H9 (cell line): ENCODE measurements around the gene NEK11. TPM values are rescaled to one million over a fixed set of nuclear protein-coding genes. Genes with fewer than 3 reads are reported as not detected.

Experiments
- DNase-seq: peaks from one replicate; pipeline ENCODE4 v3.0.0-alpha.2; 2017
- H2AFZ ChIP-seq: one replicate; pipeline ENCODE4 v1.6.1; 2013; ENCODE audit warnings: mild to moderate bottlenecking, low read length, control low read depth, moderate library complexity
- H2AK5ac ChIP-seq: 2 replicates; pipeline ENCODE4 v1.6.1; 2013; ENCODE audit warnings: low read length, control low read depth, mixed read lengths; ENCODE audit not compliant: insufficient read length
- H2BK120ac ChIP-seq: one replicate; pipeline ENCODE4 v1.6.1; 2013; ENCODE audit warnings: low read depth, mild to moderate bottlenecking, low read length, control low read depth, inconsistent platforms; ENCODE audit not compliant: poor library complexity, severe bottlenecking
- H2BK12ac ChIP-seq: 2 replicates; pipeline ENCODE4 v1.6.1; 2013; ENCODE audit warnings: low read length, control low read depth, mixed read lengths, low read depth; ENCODE audit not compliant: insufficient read length
- H2BK15ac ChIP-seq: 2 replicates; pipeline ENCODE4 v1.6.1; 2013; ENCODE audit warnings: low read depth, low read length, control low read depth
- H2BK20ac ChIP-seq: one replicate; pipeline ENCODE4 v1.6.1; 2013; ENCODE audit warnings: low read depth, mild to moderate bottlenecking, low read length, control low read depth, inconsistent platforms; ENCODE audit not compliant: poor library complexity, severe bottlenecking
- H2BK5ac ChIP-seq: 2 replicates; pipeline ENCODE4 v1.6.1; 2013; ENCODE audit warnings: low read length, control low read depth, mixed read lengths; ENCODE audit not compliant: insufficient read length
- H3K14ac ChIP-seq: 2 replicates; pipeline ENCODE4 v1.6.1; 2013; ENCODE audit warnings: low read length, control low read depth; ENCODE audit not compliant: insufficient read depth
- H3K18ac ChIP-seq: 2 replicates; pipeline ENCODE4 v1.6.1; 2013; ENCODE audit warnings: low read depth, mild to moderate bottlenecking, mixed read lengths, low read length, control low read depth; ENCODE audit not compliant: insufficient read length
- H3K23ac ChIP-seq: 2 replicates; pipeline ENCODE4 v1.6.1; 2013; ENCODE audit warnings: low read length, control low read depth, mixed read lengths, low read depth; ENCODE audit not compliant: insufficient read length
- H3K23me2 ChIP-seq: 2 replicates; pipeline ENCODE4 v1.6.1; 2013; ENCODE audit warnings: low read depth, mild to moderate bottlenecking, mixed read lengths, low read length, control low read depth; ENCODE audit not compliant: insufficient read length, poor library complexity, severe bottlenecking
- H3K27ac ChIP-seq: 2 replicates; pipeline ENCODE4 v1.5.1; 2013; ENCODE audit warnings: low read length, control low read depth, mixed read lengths, low read depth; ENCODE audit not compliant: insufficient read length
- H3K27me3 ChIP-seq: 2 replicates; pipeline ENCODE4 v1.6.1; 2013; ENCODE audit warnings: low read length, control low read depth, inconsistent platforms; ENCODE audit not compliant: insufficient read depth
- H3K4ac ChIP-seq: 2 replicates; pipeline ENCODE4 v1.6.1; 2013; ENCODE audit warnings: low read depth, mild to moderate bottlenecking, control low read depth, inconsistent platforms, low read length, moderate library complexity
- H3K4me1 ChIP-seq: 2 replicates; pipeline ENCODE4 v1.6.1; 2013; ENCODE audit warnings: low read length, control low read depth, inconsistent platforms; ENCODE audit not compliant: insufficient read depth
- H3K4me2 ChIP-seq: 2 replicates; pipeline ENCODE4 v1.6.1; 2013; ENCODE audit warnings: low read length, control low read depth, mixed read lengths; ENCODE audit not compliant: insufficient read length, insufficient read depth
- H3K56ac ChIP-seq: 2 replicates; pipeline ENCODE4 v1.6.1; 2013; ENCODE audit warnings: low read depth, mild to moderate bottlenecking, mixed read lengths, low read length, control low read depth; ENCODE audit not compliant: insufficient read length
- H3K79me1 ChIP-seq: 2 replicates; pipeline ENCODE4 v1.6.1; 2013; ENCODE audit warnings: low read depth, mild to moderate bottlenecking, moderate library complexity, low read length, control low read depth, inconsistent platforms; ENCODE audit not compliant: insufficient read depth, poor library complexity, severe bottlenecking
- H3K79me2 ChIP-seq: 2 replicates; pipeline ENCODE4 v1.6.1; 2013; ENCODE audit warnings: low read length, control low read depth, inconsistent platforms; ENCODE audit not compliant: insufficient read depth
- H3K9ac ChIP-seq: 2 replicates; pipeline ENCODE4 v1.6.1; 2013; ENCODE audit warnings: low read length, control low read depth, mixed read lengths; ENCODE audit not compliant: insufficient read length; ENCODE audit errors: extremely low read depth
- H3K9me3 ChIP-seq: one replicate; pipeline ENCODE4 v1.6.1; 2013; ENCODE audit warnings: low read depth, low read length, inconsistent platforms; ENCODE audit not compliant: control insufficient read depth
- H3T11ph ChIP-seq: one replicate; pipeline ENCODE4 v1.6.1; 2013; ENCODE audit warnings: mild to moderate bottlenecking, low read length, control low read depth, inconsistent platforms
- H4K20me1 ChIP-seq: one replicate; pipeline ENCODE4 v1.6.1; 2013; ENCODE audit not compliant: control insufficient read depth, insufficient read length, insufficient read depth
- H4K5ac ChIP-seq: 2 replicates; pipeline ENCODE4 v1.6.1; 2013; ENCODE audit warnings: low read depth, mild to moderate bottlenecking, mixed read lengths, low read length, control low read depth; ENCODE audit not compliant: insufficient read length
- H4K8ac ChIP-seq: replicated peaks from 2 replicates; pipeline ENCODE4 v1.6.1; 2013; ENCODE audit warnings: low read length, control low read depth, mixed read lengths, low read depth; ENCODE audit not compliant: insufficient read length
- H4K91ac ChIP-seq: 2 replicates; pipeline ENCODE4 v1.6.1; 2013; ENCODE audit warnings: low read depth, mild to moderate bottlenecking, moderate library complexity, mixed read lengths, low read length, control low read depth; ENCODE audit not compliant: insufficient read length
- H3K27ac Mint-ChIP-seq, 3 experiments: 2 replicates in 2 of 3; 3 replicates in 1 of 3; pipeline ENCODE4 v1.8.0; 2020 to 2021; ENCODE audit warnings: mixed read lengths in 3 of 3, mild to moderate bottlenecking in 1 of 3, moderate library complexity in 1 of 3
- H3K27me3 Mint-ChIP-seq: 2 replicates; pipeline ENCODE4 v1.8.0; 2021; ENCODE audit warnings: low read depth, mild to moderate bottlenecking, moderate library complexity, mixed read lengths
- H3K36me3 Mint-ChIP-seq, 3 experiments: 2 replicates in 2 of 3; 3 replicates in 1 of 3; pipeline ENCODE4 v1.8.0; 2020 to 2021; ENCODE audit warnings: low read depth in 3 of 3, mixed read lengths in 3 of 3; ENCODE audit not compliant: insufficient read depth in 1 of 3
- H3K4me1 Mint-ChIP-seq, 2 experiments: 2 replicates each; pipeline ENCODE4 v1.8.0; 2020; ENCODE audit warnings: mixed read lengths in 2 of 2
- H3K4me3 Mint-ChIP-seq, 2 experiments: 2 replicates in 1 of 2; 3 replicates in 1 of 2; pipeline ENCODE4 v1.8.0; 2020 to 2021; ENCODE audit warnings: mild to moderate bottlenecking in 2 of 2, mixed read lengths in 2 of 2, moderate library complexity in 1 of 2
- H3K9me3 Mint-ChIP-seq, 2 experiments: 2 replicates in 1 of 2; 3 replicates in 1 of 2; pipeline ENCODE4 v1.8.0; 2020; ENCODE audit warnings: mild to moderate bottlenecking in 2 of 2, mixed read lengths in 2 of 2, moderate library complexity in 1 of 2
- CTCF ChIP-seq: fragments of 200-600 bp; sonication (generic); conservative IDR thresholded peaks from 3 replicates; pipeline ENCODE4 v1.8.0; 2021; ENCODE audit warnings: antibody characterized with exemption, mild to moderate bottlenecking
- WGBS: extraction: QIAGEN DNeasy Blood & Tissue Kit; methylation state at CpG from one replicate; pipeline ENCODE4 v1.1.7; 2013; ENCODE audit warnings: missing lambda C conversion rate, low lambda C conversion rate, mixed read lengths; ENCODE audit not compliant: insufficient read length; ENCODE audit errors: extremely low coverage; 5-methylcytosine and 5-hydroxymethylcytosine counted together
- total RNA-seq: library from RNA; stranded (reverse); gene quantifications from 2 replicates; pipeline ENCODE4 v1.2.1, GENCODE V29; 2021

The NEK11 gene
- total RNA-seq, 1 experiment from 2014 or later = 2.5 TPM

GRCh38 chr3:131239267-131239666, 212.6 kb downstream of the NEK11 start:
- Mint-ChIP-seq H3K36me3 (no peaks in the 10 kb centered on the region), H3K27me3 (no peaks in the 10 kb centered on the region; the same call in 1 of the 2 replicates), H3K4me3 (no peak overlapping the region), H3K4me1 (no peaks in the 10 kb centered on the region), H3K27ac (no peak overlapping the region), H3K9me3 (no peaks in the 10 kb centered on the region)
- Histone ChIP-seq H3K14ac (no peak overlapping the region), H3K27ac (no peak overlapping the region), H3K9ac (no peak overlapping the region), H4K91ac (no peak overlapping the region), H3K56ac (no peak overlapping the region), H2BK5ac (no peak overlapping the region), H2AFZ (no peak overlapping the region), H3K9me3 (no peaks in the 10 kb centered on the region), H3K4me1 (no peaks in the 10 kb centered on the region), H4K8ac (no peak overlapping the region), H3K23me2 (no peaks in the 10 kb centered on the region), H3T11ph (no peak overlapping the region), H3K4me2 (no peak overlapping the region), H3K18ac (no peak overlapping the region), H3K4ac (no peak overlapping the region), H3K79me2 (no peaks in the 10 kb centered on the region), H2BK20ac (no peak overlapping the region), H3K27me3 (no peaks in the 10 kb centered on the region), H3K79me1 (no peaks in the 10 kb centered on the region), H2BK12ac (no peak overlapping the region), H3K23ac (no peak overlapping the region), H2AK5ac (no peak overlapping the region), H4K5ac (no peak overlapping the region), H2BK15ac (no peak overlapping the region), H4K20me1 (no peaks in the 10 kb centered on the region), H2BK120ac (no peak overlapping the region)
- whole genome bisulfite sequencing = no CpG with 5 or more reads among the region's 3 CpGs
- TF ChIP-seq CTCF = no peak
- no peak for DNase-seq
